HG03108 (cell line): ENCODE data around the gene MFAP2.
"Not testable (repeated sequence)": the region's sequence is repeated elsewhere in the genome, so short reads cannot be mapped to it uniquely, and the experiment has no call there.

ENCODE experiments used
- ATAC-seq: cut with Tn5 transposase; IDR thresholded peaks from one replicate; pipeline ENCODE4 v1.9.1; 2021; ENCODE audit warnings: moderate library complexity; ENCODE audit not compliant: unreplicated experiment

MFAP2 gene

GRCh38 chr1:16931206-16931934, 49.0 kb downstream of the MFAP2 start:
- ATAC-seq, result not testable (repeated sequence)

GRCh38 chr1:16929146-16930041, 51.0 kb downstream of the MFAP2 start:
- ATAC-seq, result not testable (repeated sequence)

GRCh38 chr1:16927711-16928485, 52.5 kb downstream of the MFAP2 start:
- ATAC-seq, result no peak

- no peak for ATAC-seq
These were observed 53.2 kb downstream of the MFAP2 start for GRCh38 chr1:16927256-16927655.

GRCh38 chr1:16926491-16927073, 53.8 kb downstream of the MFAP2 start:
- no peak for ATAC-seq

- ATAC-seq, result no peak
These were observed 54.6 kb downstream of the MFAP2 start for GRCh38 chr1:16925635-16926490.

- no peak for ATAC-seq
These were observed 55.4 kb downstream of the MFAP2 start for GRCh38 chr1:16924919-16925477.
